K562 (cell line): ENCODE results near the gene FGD6.

Experiments
- CTCF ChIP-seq, 3 experiments: IDR thresholded peaks in 2 of 3; conservative IDR thresholded peaks in 1 of 3; 2 replicates each; pipeline ENCODE4 v1.5.1; 2011 to 2012; ENCODE audit warnings: low read length in 3 of 3, mild to moderate bottlenecking in 3 of 3, control low read depth in 2 of 3, improper control_type of control experiment in 1 of 3, inconsistent platforms in 1 of 3, low read depth in 1 of 3, mixed read lengths in 1 of 3, moderate library complexity in 1 of 3; ENCODE audit not compliant: insufficient read depth in 2 of 3
- MLX ChIP-seq, 2 experiments: fragments of 450-650 bp in 1 of 2; sonication (generic) in 1 of 2; formaldehyde crosslinking; conservative IDR thresholded peaks; 2 replicates each; pipeline versions ENCODE4 v1.4.0 to v1.8.1; 2020 to 2022; ENCODE audit warnings: mild to moderate bottlenecking in 1 of 2, missing genetic modification reagents in 1 of 2
- MYC ChIP-seq, 2 experiments: fragments of 250-450 bp in 1 of 2; sonication (Bioruptor Pico) in 1 of 2; IDR thresholded peaks; 2 replicates each; pipeline versions ENCODE4 v1.5.1 to v1.6.1; 2012 to 2021; ENCODE audit warnings: low read depth in 2 of 2, borderline replicate concordance in 1 of 2, improper control_type of control experiment in 1 of 2, low read length in 1 of 2, mild to moderate bottlenecking in 1 of 2, moderate library complexity in 1 of 2
- NFIC ChIP-seq: fragments of 450-650 bp; IDR thresholded peaks from 2 replicates; pipeline ENCODE4 v1.6.1; 2017; ENCODE audit warnings: mild to moderate bottlenecking, inconsistent platforms
- SMC3 ChIP-seq: conservative IDR thresholded peaks from 2 replicates; pipeline ENCODE4 v1.6.1; 2011; ENCODE audit warnings: low read depth, low read length, improper control_type of control experiment; ENCODE audit not compliant: insufficient read depth
- TFAP4 ChIP-seq: sonication (generic); formaldehyde crosslinking; IDR thresholded peaks from 2 replicates; pipeline ENCODE4 v1.8.0; 2022; ENCODE audit warnings: missing genetic modification reagents, mild to moderate bottlenecking, moderate library complexity, borderline replicate concordance
- ZFPM2 ChIP-seq: fragments of 250-450 bp; sonication (Bioruptor Pico); IDR thresholded peaks from 2 replicates; pipeline ENCODE4 v1.5.1; 2022; ENCODE audit warnings: mild to moderate bottlenecking
- TF ChIP-seq, protein P1 (sequence below): sonication (generic); formaldehyde crosslinking; IDR thresholded peaks from 2 replicates; pipeline ENCODE4 v1.8.1; 2022; ENCODE audit warnings: missing genetic modification reagents
- TF ChIP-seq, protein P2 (sequence below): sonication (generic); formaldehyde crosslinking; IDR thresholded peaks from 2 replicates; pipeline ENCODE4 v1.8.1; 2023; ENCODE audit warnings: mild to moderate bottlenecking, missing genetic modification reagents

DNA sequence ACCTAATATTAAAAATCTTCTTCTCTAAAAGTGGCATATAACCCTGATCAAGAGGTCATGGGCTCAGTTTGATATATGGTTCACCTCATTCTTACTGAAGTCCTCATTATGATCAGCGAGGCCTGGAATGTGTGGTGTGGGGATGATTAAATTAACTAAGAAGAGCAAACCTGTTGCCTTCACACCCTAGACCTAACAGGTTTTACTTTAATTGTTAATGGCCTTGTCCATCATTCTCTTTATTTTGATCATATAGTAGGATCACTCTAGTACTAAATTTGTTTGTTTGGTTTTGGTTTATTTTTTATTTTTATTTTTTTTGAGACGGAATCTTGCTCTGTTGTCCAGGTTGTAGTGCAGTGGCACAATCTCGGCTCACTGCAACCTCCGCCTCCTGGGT lies 43.8 kb upstream of the FGD6 start:
- TF ChIP-seq NFIC: no peak
- TF ChIP-seq CTCF (IDR thresholded peaks at IDR 0.05 in 2 of 3, conservative IDR thresholded peaks at IDR 0.05 in 1 of 3; ENCODE audit: insufficient read depth in 2 of 3, low read depth in 1 of 3, low read length in 3 of 3): no peak
- TF ChIP-seq TFAP4 (CRISPR knock-in tag): no peak
- no peak for TF ChIP-seq SMC3
- no peak for TF ChIP-seq ZFPM2 (CRISPR knock-in tag)
- no peak for TF ChIP-seq MLX (CRISPR knock-in tag; conservative IDR thresholded peaks at IDR 0.05)
- TF ChIP-seq, protein P1, sequence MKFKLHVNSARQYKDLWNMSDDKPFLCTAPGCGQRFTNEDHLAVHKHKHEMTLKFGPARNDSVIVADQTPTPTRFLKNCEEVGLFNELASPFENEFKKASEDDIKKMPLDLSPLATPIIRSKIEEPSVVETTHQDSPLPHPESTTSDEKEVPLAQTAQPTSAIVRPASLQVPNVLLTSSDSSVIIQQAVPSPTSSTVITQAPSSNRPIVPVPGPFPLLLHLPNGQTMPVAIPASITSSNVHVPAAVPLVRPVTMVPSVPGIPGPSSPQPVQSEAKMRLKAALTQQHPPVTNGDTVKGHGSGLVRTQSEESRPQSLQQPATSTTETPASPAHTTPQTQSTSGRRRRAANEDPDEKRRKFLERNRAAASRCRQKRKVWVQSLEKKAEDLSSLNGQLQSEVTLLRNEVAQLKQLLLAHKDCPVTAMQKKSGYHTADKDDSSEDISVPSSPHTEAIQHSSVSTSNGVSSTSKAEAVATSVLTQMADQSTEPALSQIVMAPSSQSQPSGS (CRISPR knock-in tag): no peak
- TF ChIP-seq MYC (IDR thresholded peaks at IDR 0.05; ENCODE audit: low read depth, low read length): no peak
- no peak for TF ChIP-seq MYC (CRISPR knock-in tag; IDR thresholded peaks at IDR 0.05; ENCODE audit: borderline replicate concordance, low read depth)
- TF ChIP-seq, protein P2, sequence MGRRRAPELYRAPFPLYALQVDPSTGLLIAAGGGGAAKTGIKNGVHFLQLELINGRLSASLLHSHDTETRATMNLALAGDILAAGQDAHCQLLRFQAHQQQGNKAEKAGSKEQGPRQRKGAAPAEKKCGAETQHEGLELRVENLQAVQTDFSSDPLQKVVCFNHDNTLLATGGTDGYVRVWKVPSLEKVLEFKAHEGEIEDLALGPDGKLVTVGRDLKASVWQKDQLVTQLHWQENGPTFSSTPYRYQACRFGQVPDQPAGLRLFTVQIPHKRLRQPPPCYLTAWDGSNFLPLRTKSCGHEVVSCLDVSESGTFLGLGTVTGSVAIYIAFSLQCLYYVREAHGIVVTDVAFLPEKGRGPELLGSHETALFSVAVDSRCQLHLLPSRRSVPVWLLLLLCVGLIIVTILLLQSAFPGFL (CRISPR knock-in tag): no peak
